CD4-positive, alpha-beta memory T cell (primary cell): Measurements from ENCODE around the gene ZFP90. TPM values are rescaled to one million over a fixed set of nuclear protein-coding genes. Genes with fewer than 3 reads are reported as not detected.

Source experiments
- CTCF ChIA-PET: fragments of 350-600 bp; sonication (Branson Sonifier 250); formaldehyde crosslinking; loops from one replicate; lab custom pipeline; 2021; ENCODE audit warnings: inconsistent platforms; ENCODE audit not compliant: partially characterized antibody; lab: Charles Lee
- POLR2A ChIA-PET: fragments of 350-600 bp; sonication (Branson Sonifier 250); formaldehyde crosslinking; loops from one replicate; lab custom pipeline; 2021; ENCODE audit not compliant: partially characterized antibody; lab: Charles Lee
- DNase-seq, 5 donors: peaks; one replicate each; pipeline versions ENCODE4 v3.0.0 to v3.0.0-alpha.2; 2020 to 2022; ENCODE audit warnings: mixed read lengths in 1 of 5
- H3K27ac ChIP-seq: one replicate; pipeline ENCODE4 v1.7.0; 2013; ENCODE audit warnings: low read depth, low read length
- H3K27me3 ChIP-seq: 2 replicates; pipeline ENCODE4 v1.7.0; 2013; ENCODE audit warnings: mild to moderate bottlenecking, low read length, moderate library complexity; ENCODE audit not compliant: insufficient read depth
- H3K36me3 ChIP-seq: 2 replicates; pipeline ENCODE4 v1.7.0; 2013; ENCODE audit warnings: mild to moderate bottlenecking, low read length, moderate library complexity; ENCODE audit not compliant: insufficient read depth
- H3K4me1 ChIP-seq: 2 replicates; pipeline ENCODE4 v1.7.0; 2013; ENCODE audit warnings: mild to moderate bottlenecking, low read length, moderate library complexity; ENCODE audit not compliant: insufficient read depth
- H3K4me3 ChIP-seq, 2 donors: one replicate each; pipeline ENCODE4 v1.7.0; 2013; ENCODE audit warnings: low read length in 2 of 2, mild to moderate bottlenecking in 1 of 2
- H3K9me3 ChIP-seq, 2 donors: one replicate each; pipeline ENCODE4 v1.7.0; 2013; ENCODE audit warnings: low read length in 2 of 2, control low read depth in 1 of 2; ENCODE audit not compliant: control insufficient read depth in 1 of 2
- H3K27ac Mint-ChIP-seq, 7 donors: one replicate each; pipeline ENCODE4 v1.8.0; 2020 to 2021; ENCODE audit warnings: mixed read lengths in 7 of 7, mild to moderate bottlenecking in 6 of 7, inconsistent platforms in 3 of 7, moderate library complexity in 3 of 7
- H3K27me3 Mint-ChIP-seq, 2 donors: one replicate each; pipeline ENCODE4 v1.8.0; 2020 to 2021; ENCODE audit warnings: mixed read lengths in 2 of 2
- H3K36me3 Mint-ChIP-seq, 2 donors: one replicate each; pipeline ENCODE4 v1.8.0; 2020 to 2021; ENCODE audit warnings: mixed read lengths in 2 of 2, inconsistent platforms in 1 of 2, mild to moderate bottlenecking in 1 of 2
- H3K4me1 Mint-ChIP-seq, 4 donors: one replicate each; pipeline ENCODE4 v1.8.0; 2020 to 2021; ENCODE audit warnings: mixed read lengths in 4 of 4, mild to moderate bottlenecking in 1 of 4
- H3K4me3 Mint-ChIP-seq, 8 donors: one replicate each; pipeline ENCODE4 v1.8.0; 2020 to 2021; ENCODE audit warnings: mixed read lengths in 8 of 8, mild to moderate bottlenecking in 7 of 8, moderate library complexity in 6 of 8, inconsistent platforms in 3 of 8
- H3K9me3 Mint-ChIP-seq, 8 donors: one replicate each; pipeline ENCODE4 v1.8.0; 2020 to 2021; ENCODE audit warnings: mixed read lengths in 8 of 8, mild to moderate bottlenecking in 5 of 8, inconsistent platforms in 3 of 8, moderate library complexity in 1 of 8
- intact Hi-C: fragments of 100-400 bp; cut with micrococcal nuclease; formaldehyde crosslinking; loops from one replicate; pipeline ENCODE4 v1.15.1; 2023
- polyA plus RNA-seq, 2 donors: library from polyadenylated mRNA; unstranded; fragments of 300-500 nt; fragmentation: Illumina TruSeq; gene quantifications; one replicate each; pipeline ENCODE4 v1.2.3, GENCODE V29; 2021
- total RNA-seq, 2 experiments: library from RNA; stranded (reverse); gene quantifications; one replicate each; pipeline ENCODE4 v1.2.3, GENCODE V29; 2021

ZFP90 gene
- total and polyA plus RNA-seq, 4 experiments from 2014 or later = 20.2 to 55.3 (median 40.0) TPM

- Mint-ChIP-seq H3K36me3 (no peaks in the 10 kb centered on the region), H3K4me1 (peaks cover 0 to 4% (median 2%) of the 10 kb centered on the region in 4 donors), H3K9me3 (no peaks in the 10 kb centered on the region), H3K27ac (peak overlapping the region in 1 of 7 donors; percentile 55), H3K4me3 (no peak overlapping the region), H3K27me3 (no peaks in the 10 kb centered on the region)
- H3K27me3 ChIP-seq = no peaks in the 10 kb centered on the region
- H3K36me3 ChIP-seq = no peaks in the 10 kb centered on the region
- H3K9me3 ChIP-seq = no peaks in the 10 kb centered on the region
- intact Hi-C loops = no loop called here
- no peak for DNase-seq
- H3K4me3 ChIP-seq = no peak overlapping the region
- ChIA-PET CTCF (interaction anchor here (1.0 to 15.6 kb wide), 3 partner anchors 13 to 111 kb away, joined by 3 to 414 read pairs (median 5); no protein-coding TSS in a partner anchor), POLR2A (no interaction called here)
- H3K27ac ChIP-seq = no peak overlapping the region
- peaks cover 7% of the 10 kb centered on the region for H3K4me1 ChIP-seq
Observed at GRCh38 chr16:68508013-68508412, 31.1 kb upstream of the ZFP90 start.

GRCh38 chr16:68508641-68509240 is 30.4 kb upstream of the ZFP90 start:
- H3K27ac ChIP-seq = no peak overlapping the region
- H3K4me1 ChIP-seq = peaks cover 7% of the 10 kb centered on the region
- no peak for DNase-seq
- ChIA-PET POLR2A (no interaction called here), CTCF (interaction anchor here (0.6 to 15.6 kb wide), 6 partner anchors 12 to 125 kb away, joined by 3 to 414 read pairs (median 6); no protein-coding TSS in a partner anchor)
- Mint-ChIP-seq H3K4me3 (no peak overlapping the region), H3K27ac (no peak overlapping the region), H3K4me1 (peaks cover 0 to 4% (median 2%) of the 10 kb centered on the region in 4 donors), H3K27me3 (no peaks in the 10 kb centered on the region), H3K9me3 (no peaks in the 10 kb centered on the region), H3K36me3 (no peaks in the 10 kb centered on the region)
- H3K27me3 ChIP-seq = no peaks in the 10 kb centered on the region
- H3K36me3 ChIP-seq = no peaks in the 10 kb centered on the region
- H3K9me3 ChIP-seq = no peaks in the 10 kb centered on the region
- H3K4me3 ChIP-seq = no peak overlapping the region
- intact Hi-C loops = no loop called here

GRCh38 chr16:68509381-68509780 is 29.7 kb upstream of the ZFP90 start:
- Mint-ChIP-seq H3K27ac (no peak overlapping the region), H3K27me3 (no peaks in the 10 kb centered on the region), H3K4me3 (no peak overlapping the region), H3K36me3 (no peaks in the 10 kb centered on the region), H3K4me1 (peaks cover 0 to 4% (median 2%) of the 10 kb centered on the region in 4 donors), H3K9me3 (no peaks in the 10 kb centered on the region)
- Histone ChIP-seq H3K36me3 (no peaks in the 10 kb centered on the region), H3K4me3 (no peak overlapping the region), H3K27ac (no peak overlapping the region), H3K4me1 (peaks cover 7% of the 10 kb centered on the region), H3K9me3 (no peaks in the 10 kb centered on the region), H3K27me3 (no peaks in the 10 kb centered on the region)
- ChIA-PET CTCF (interaction anchor here (0.6 to 15.6 kb wide), 21 partner anchors 9 to 254 kb away, joined by 3 to 414 read pairs (median 4); partner anchors contain the start of gene SLC7A6), POLR2A (interaction anchor here (1.2 to 3.2 kb wide), 2 partner anchors 92 to 112 kb away, joined by 5 to 22 read pairs; no protein-coding TSS in a partner anchor)
- intact Hi-C loops = no loop called here
- DNase-seq = no peak

GRCh38 chr16:68510775-68511174 is 28.3 kb upstream of the ZFP90 start:
- H3K36me3 Mint-ChIP-seq = no peaks in the 10 kb centered on the region
- H3K27me3 Mint-ChIP-seq = no peaks in the 10 kb centered on the region
- Histone ChIP-seq H3K27ac (no peak overlapping the region), H3K4me1 (peaks cover 7% of the 10 kb centered on the region), H3K27me3 (no peaks in the 10 kb centered on the region), H3K4me3 (no peak overlapping the region), H3K36me3 (no peaks in the 10 kb centered on the region), H3K9me3 (no peaks in the 10 kb centered on the region)
- intact Hi-C loops = loop anchor here (1.0 to 5.0 kb wide), 3 partner anchors 93 to 249 kb away; no protein-coding TSS in a partner anchor
- no peak for DNase-seq
- peaks cover 0 to 4% (median 2%) of the 10 kb centered on the region in 4 donors for H3K4me1 Mint-ChIP-seq
- no peaks in the 10 kb centered on the region for H3K9me3 Mint-ChIP-seq
- CTCF ChIA-PET = interaction anchor here (0.6 to 15.6 kb wide), 24 partner anchors 8 to 392 kb away, joined by 3 to 414 read pairs (median 4); partner anchors contain the start of gene SLC7A6
- no peak overlapping the region for H3K27ac Mint-ChIP-seq
- no peak overlapping the region for H3K4me3 Mint-ChIP-seq
- POLR2A ChIA-PET = interaction anchor here (1.1 to 3.2 kb wide), 3 partner anchors 92 to 114 kb away, joined by 3 to 22 read pairs (median 5); no protein-coding TSS in a partner anchor

GRCh38 chr16:68512183-68512582 is 26.9 kb upstream of the ZFP90 start:
- intact Hi-C loops = loop anchor here (5.0 kb wide), 1 partner anchor 95 kb away; no protein-coding TSS in a partner anchor
- Histone ChIP-seq H3K9me3 (no peaks in the 10 kb centered on the region), H3K27ac (no peak overlapping the region), H3K4me3 (no peak overlapping the region), H3K36me3 (no peaks in the 10 kb centered on the region), H3K27me3 (no peaks in the 10 kb centered on the region), H3K4me1 (peaks cover 7% of the 10 kb centered on the region)
- ChIA-PET POLR2A (interaction anchor here (3.2 kb wide), 1 partner anchor 115 kb away, joined by 22 read pairs; no protein-coding TSS in a partner anchor), CTCF (interaction anchor here (0.8 to 15.6 kb wide), 7 partner anchors 9 to 274 kb away, joined by 3 to 414 read pairs (median 4); partner anchors contain the start of gene SLC7A6)
- H3K9me3 Mint-ChIP-seq = no peaks in the 10 kb centered on the region
- no peak overlapping the region for H3K4me3 Mint-ChIP-seq
- DNase-seq = no peak
- H3K27me3 Mint-ChIP-seq = no peaks in the 10 kb centered on the region
- no peaks in the 10 kb centered on the region for H3K36me3 Mint-ChIP-seq
- H3K4me1 Mint-ChIP-seq = peaks cover 0 to 4% (median 2%) of the 10 kb centered on the region in 4 donors
- H3K27ac Mint-ChIP-seq = peak overlapping the region in 3 of 7 donors; percentile 27 to 72 (median 64)

GRCh38 chr16:68512742-68513141 is 26.3 kb upstream of the ZFP90 start:
- peaks cover 7% of the 10 kb centered on the region for H3K4me1 ChIP-seq
- CTCF ChIA-PET = interaction anchor here (0.9 to 15.6 kb wide), 3 partner anchors 9 to 249 kb away, joined by 3 to 414 read pairs (median 3); partner anchors contain the start of gene SLC7A6
- no peak for DNase-seq
- Mint-ChIP-seq H3K9me3 (no peaks in the 10 kb centered on the region), H3K36me3 (no peaks in the 10 kb centered on the region), H3K27me3 (no peaks in the 10 kb centered on the region), H3K4me1 (peaks cover 0 to 4% (median 2%) of the 10 kb centered on the region in 4 donors), H3K27ac (no peak overlapping the region), H3K4me3 (no peak overlapping the region)
- no peaks in the 10 kb centered on the region for H3K9me3 ChIP-seq
- no peaks in the 10 kb centered on the region for H3K36me3 ChIP-seq
- POLR2A ChIA-PET = no interaction called here
- intact Hi-C loops = loop anchor here (5.0 kb wide), 1 partner anchor 95 kb away; no protein-coding TSS in a partner anchor
- no peak overlapping the region for H3K4me3 ChIP-seq
- no peaks in the 10 kb centered on the region for H3K27me3 ChIP-seq
- no peak overlapping the region for H3K27ac ChIP-seq

- Mint-ChIP-seq H3K27me3 (no peaks in the 10 kb centered on the region), H3K36me3 (no peaks in the 10 kb centered on the region), H3K9me3 (no peaks in the 10 kb centered on the region), H3K27ac (no peak overlapping the region), H3K4me3 (no peak overlapping the region), H3K4me1 (peaks cover 0 to 4% (median 2%) of the 10 kb centered on the region in 4 donors)
- DNase-seq = no peak
- no peak overlapping the region for H3K27ac ChIP-seq
- ChIA-PET POLR2A (no interaction called here), CTCF (interaction anchor here (15.6 kb wide), 1 partner anchor 117 kb away, joined by 414 read pairs; no protein-coding TSS in a partner anchor)
- intact Hi-C loops = loop anchor here (5.0 kb wide), 1 partner anchor 97 kb away; no protein-coding TSS in a partner anchor
- H3K4me1 ChIP-seq = peaks cover 7% of the 10 kb centered on the region
- no peak overlapping the region for H3K4me3 ChIP-seq
- no peaks in the 10 kb centered on the region for H3K27me3 ChIP-seq
- H3K9me3 ChIP-seq = no peaks in the 10 kb centered on the region
- no peaks in the 10 kb centered on the region for H3K36me3 ChIP-seq
Observed at GRCh38 chr16:68514511-68514910, 24.6 kb upstream of the ZFP90 start.
